K562 (cell line): ENCODE results near the gene GRIK1. TPM values are rescaled to one million over a fixed set of nuclear protein-coding genes. Genes with fewer than 3 reads are reported as not detected.

Experiments used
- ATAC-seq: fragments of 200-7000 bp; cut with Tn5 transposase; 3 replicates; pipeline ENCODE4 v1.9.1; 2020; ENCODE audit warnings: moderate library complexity
- BruUV-seq: library from RNA; stranded (reverse); fragments of 400-500 nt; replicated peaks from 2 replicates; lab custom pipeline; 2021; lab: Mats Ljungman, UMichigan
- CTCF ChIA-PET: fragments of 300-600 bp; formaldehyde crosslinking; extraction: SDS; loops from one replicate; lab custom pipeline; 2021; ENCODE audit warnings: low intra/inter-chr PET ratio; lab: Yijun Ruan, JAX
- POLR2A ChIA-PET: fragments of 300-600, 350-650 bp; sonication (Branson Sonifier 250); formaldehyde crosslinking; extraction: SDS; loops from one replicate; lab custom pipeline; 2021; ENCODE audit warnings: antibody characterized with exemption, inconsistent platforms; lab: Yijun Ruan, JAX
- DNase-seq, 4 experiments: peaks; one replicate each; pipeline versions ENCODE4 v3.0.0 to v3.0.0-alpha.2; 2011 to 2018; ENCODE audit warnings: low spot score in 3 of 4, mixed read lengths in 3 of 4; ENCODE audit errors: extremely low read depth in 1 of 4
- FAIRE-seq: peaks from 2 replicates; lab custom pipeline; 2011; peaks lifted over from hg19 to GRCh38; lab: Jason Lieb, UNC
- H2AFZ ChIP-seq: 2 replicates; pipeline ENCODE4 v1.6.0; 2011; ENCODE audit warnings: low read depth, low read length, control low read depth, inconsistent platforms
- H3K27ac ChIP-seq: fragments of 200-600 bp; 3 replicates; pipeline ENCODE4 v1.8.0; 2011; ENCODE audit warnings: low read depth, mild to moderate bottlenecking, control low read depth, inconsistent platforms, low read length, moderate library complexity, mixed read lengths; ENCODE audit errors: extremely low read depth
- H3K27me3 ChIP-seq, 2 experiments: fragments of 300-600 bp in 1 of 2; 2 replicates in 1 of 2; 3 replicates in 1 of 2; pipeline versions ENCODE4 v1.6.0 to v1.8.0; 2011; ENCODE audit warnings: inconsistent platforms in 2 of 2, low read length in 2 of 2, mild to moderate bottlenecking in 1 of 2, mixed read lengths in 1 of 2, moderate library complexity in 1 of 2; ENCODE audit not compliant: control insufficient read depth in 2 of 2, insufficient read depth in 2 of 2
- H3K36me3 ChIP-seq: fragments of 300-600 bp; 3 replicates; pipeline ENCODE4 v1.8.0; 2011; ENCODE audit warnings: mild to moderate bottlenecking, low read length, inconsistent platforms; ENCODE audit not compliant: control insufficient read depth, insufficient read depth
- H3K4me1 ChIP-seq, 2 experiments: fragments of 200-600 bp in 1 of 2; replicated peaks in 1 of 2; 2 replicates in 1 of 2; 3 replicates in 1 of 2; pipeline versions ENCODE4 v1.5.1 to v1.8.0; 2011; ENCODE audit warnings: inconsistent platforms in 2 of 2, low read length in 2 of 2, mild to moderate bottlenecking in 1 of 2, mixed read lengths in 1 of 2, moderate library complexity in 1 of 2; ENCODE audit not compliant: control insufficient read depth in 2 of 2, insufficient read depth in 2 of 2
- H3K4me2 ChIP-seq: 2 replicates; pipeline ENCODE4 v1.6.1; 2011; ENCODE audit warnings: low read length, control low read depth, inconsistent platforms, mixed read lengths; ENCODE audit not compliant: insufficient read depth
- H3K4me3 ChIP-seq: fragments of 200-600 bp; sonication (generic), shearing (Covaris generic); 2 replicates; pipeline ENCODE4 v1.5.1; 2016; ENCODE audit warnings: control low read depth, inconsistent platforms
- H3K79me2 ChIP-seq: fragments of 200-600 bp; 3 replicates; pipeline ENCODE4 v1.8.0; 2011; ENCODE audit warnings: low read length, inconsistent platforms; ENCODE audit not compliant: control insufficient read depth, insufficient read depth
- H3K9ac ChIP-seq, 2 experiments: 2 replicates each; pipeline versions ENCODE4 v1.6.0 to v1.6.1; 2011; ENCODE audit warnings: low read depth in 2 of 2, low read length in 2 of 2, control low read depth in 1 of 2, inconsistent platforms in 1 of 2, mild to moderate bottlenecking in 1 of 2, mixed read lengths in 1 of 2; ENCODE audit not compliant: insufficient read depth in 1 of 2
- H3K9me1 ChIP-seq: one replicate; pipeline ENCODE4 v1.6.0; 2011; ENCODE audit warnings: inconsistent platforms, mild to moderate bottlenecking, low read length, moderate library complexity; ENCODE audit not compliant: control insufficient read depth, insufficient read depth
- H3K9me3 ChIP-seq: replicated peaks from 2 replicates; pipeline ENCODE4 v1.5.1; 2011; ENCODE audit warnings: low read depth, low read length, inconsistent platforms; ENCODE audit not compliant: control insufficient read depth, insufficient read depth
- H4K20me1 ChIP-seq: replicated peaks from 2 replicates; pipeline ENCODE4 v1.6.1; 2011; ENCODE audit warnings: low read length, inconsistent platforms, mixed read lengths; ENCODE audit not compliant: control insufficient read depth, insufficient read depth
- BRF2 ChIP-seq: IDR thresholded peaks from 3 replicates; pipeline ENCODE4 v1.6.1; 2011; ENCODE audit warnings: borderline replicate concordance, mild to moderate bottlenecking; ENCODE audit not compliant: insufficient read length, insufficient read depth
- GABPB2 ChIP-seq: fragments of 250-450 bp; sonication (Bioruptor Pico); conservative IDR thresholded peaks from 2 replicates; pipeline ENCODE4 v1.5.1; 2021; ENCODE audit warnings: mild to moderate bottlenecking
- ILF3 ChIP-seq: fragments of 450-650 bp; IDR thresholded peaks from 2 replicates; pipeline ENCODE4 v1.6.1; 2018; ENCODE audit warnings: antibody characterized with exemption, mild to moderate bottlenecking, moderate library complexity, borderline replicate concordance
- IRF1 ChIP-seq: sonication (generic); formaldehyde crosslinking; IDR thresholded peaks from 2 replicates; pipeline ENCODE4 v1.8.0; 2022; ENCODE audit warnings: missing genetic modification reagents, mild to moderate bottlenecking, borderline replicate concordance
- MEIS2 ChIP-seq: fragments of 450-650 bp; IDR thresholded peaks from 2 replicates; pipeline ENCODE4 v1.6.1; 2014; ENCODE audit warnings: mild to moderate bottlenecking; ENCODE audit not compliant: partially characterized antibody
- PHF20 ChIP-seq: fragments of 450-650 bp; IDR thresholded peaks from 2 replicates; pipeline ENCODE4 v1.6.1; 2018; ENCODE audit not compliant: partially characterized antibody
- SFPQ ChIP-seq: fragments of 200-400 bp; formaldehyde crosslinking; IDR thresholded peaks from 2 replicates; pipeline ENCODE4 v1.6.1; 2017; ENCODE audit warnings: mild to moderate bottlenecking, low read depth, low read length, moderate library complexity
- SIX5 ChIP-seq, 2 experiments: IDR thresholded peaks; 2 replicates each; pipeline ENCODE4 v1.6.1; 2011; ENCODE audit warnings: low read length in 2 of 2, borderline replicate concordance in 1 of 2, low read depth in 1 of 2, mild to moderate bottlenecking in 1 of 2, moderate library complexity in 1 of 2; ENCODE audit not compliant: insufficient read depth in 1 of 2
- SLC30A9 ChIP-seq: fragments of 250-450 bp; sonication (Bioruptor Pico); IDR thresholded peaks from 2 replicates; pipeline ENCODE4 v1.8.0; 2022; ENCODE audit warnings: mild to moderate bottlenecking, moderate library complexity
- TAF15 ChIP-seq: fragments of 200-400 bp; formaldehyde crosslinking; IDR thresholded peaks from 2 replicates; pipeline ENCODE4 v1.6.1; 2017; ENCODE audit warnings: mild to moderate bottlenecking, low read depth, low read length, moderate library complexity
- TCF7 ChIP-seq: sonication (generic); IDR thresholded peaks from 2 replicates; pipeline ENCODE4 v1.6.1; 2016; ENCODE audit warnings: antibody characterized with exemption, borderline replicate concordance
- TFAM ChIP-seq: fragments of 250-450 bp; sonication (Bioruptor Pico); conservative IDR thresholded peaks from 2 replicates; pipeline ENCODE4 v1.5.0; 2021; ENCODE audit warnings: mild to moderate bottlenecking, moderate library complexity
- ZBTB26 ChIP-seq: fragments of 450-650 bp; formaldehyde crosslinking; IDR thresholded peaks from 2 replicates; pipeline ENCODE4 v1.4.0; 2022; ENCODE audit warnings: missing genetic modification characterization
- ZNF583 ChIP-seq: fragments of 250-450 bp; sonication (Bioruptor Pico); IDR thresholded peaks from 2 replicates; pipeline ENCODE4 v1.4.0; 2020
- WGBS: fragments of 100-300 bp; shearing (Covaris generic); methylation state at CpG from one replicate; pipeline ENCODE4 v1.1.6; 2016; ENCODE audit warnings: low coverage, mixed read lengths; ENCODE audit not compliant: insufficient coverage; ENCODE audit errors: missing lambda C conversion rate; 5-methylcytosine and 5-hydroxymethylcytosine counted together
- in situ Hi-C: fragments of 300-500 bp; cut with MboI; formaldehyde crosslinking; loops from 4 replicates; pipeline ENCODE4 v1.15.0; 2018; ENCODE audit warnings: inconsistent platforms, mixed read lengths
- intact Hi-C: fragments of 100-400 bp; cut with micrococcal nuclease; formaldehyde crosslinking; loops from 2 replicates; pipeline ENCODE4 v1.14.2; 2022
- polyA plus RNA-seq, 8 experiments: library from polyadenylated mRNA; depleted of rRNA in 4 of 8; stranded (reverse) in 5 of 8; unstranded in 3 of 8; fragments of >200 nt; fragmentation: Nextera tagmentation in 2 of 8; fragmentation: Illumina TruSeq in 1 of 8; extraction: Ambion mirVana in 2 of 8; extraction: Trizol in 1 of 8; gene quantifications; 2 replicates each; pipeline versions ENCODE4 v1.2.1 to v1.2.3, GENCODE V29; 2011 to 2014; ENCODE audit warnings: inconsistent platforms in 1 of 8, missing spikeins in 1 of 8
- total RNA-seq, 7 experiments: library from RNA; depleted of rRNA in 6 of 7; stranded (reverse); fragments of >200 nt in 6 of 7; fragmentation: Illumina TruSeq in 2 of 7; extraction: Trizol in 2 of 7; gene quantifications; 2 replicates each; pipeline versions ENCODE4 v1.2.1 to v1.2.3, GENCODE V29; 2011 to 2021; ENCODE audit warnings: low replicate concordance in 1 of 7
- TF ChIP-seq, protein P1 (sequence below): fragments of 250-450 bp; sonication (Bioruptor Pico); IDR thresholded peaks from 2 replicates; pipeline ENCODE4 v1.5.0; 2020; ENCODE audit warnings: mild to moderate bottlenecking

Gene GRIK1
- total and polyA plus RNA-seq, 9 of the 15 experiments (the other 6 are each of a cell fraction or from before 2014, with no cell fraction given), result 0.17 to 2.8 (median 0.53) TPM

GRCh38 chr21:29803191-29803590 is 136.6 kb downstream of the GRIK1 start:
- no peaks in the 10 kb centered on the region for H4K20me1 ChIP-seq
- no peak overlapping the region for H3K4me3 ChIP-seq
- ATAC-seq (no peak), FAIRE-seq (no peak), DNase-seq (no peak)
- in situ Hi-C loops, result no loop called here
- intact Hi-C loops, result no loop called here
- H3K9me3 ChIP-seq, result no peaks in the 10 kb centered on the region
- no peaks in the 10 kb centered on the region for H3K4me1 ChIP-seq
- no TSS peak for BruUV-seq
- no peak overlapping the region for H3K4me2 ChIP-seq
- no peak overlapping the region for H3K27ac ChIP-seq
- 95% methylated on average over 1 of the region's 1 CpG for WGBS
- no peak overlapping the region for H3K9ac ChIP-seq
- no peaks in the 10 kb centered on the region for H3K36me3 ChIP-seq
- CTCF ChIA-PET, result no interaction called here
- no peaks in the 10 kb centered on the region for H3K9me1 ChIP-seq
- H3K27me3 ChIP-seq, result no peaks in the 10 kb centered on the region
- POLR2A ChIA-PET, result no interaction called here
- H2AFZ ChIP-seq, result no peak overlapping the region
- H3K79me2 ChIP-seq, result no peaks in the 10 kb centered on the region
- TF ChIP-seq ZNF583 (CRISPR knock-in tag) (no peak), TFAM (CRISPR knock-in tag) (no peak), ILF3 (no peak), SLC30A9 (CRISPR knock-in tag) (no peak), ZBTB26 (CRISPR knock-in tag) (no peak), IRF1 (no peak), SIX5 (IDR thresholded peaks at IDR 0.05; ENCODE audit: borderline replicate concordance in 1 of 2, insufficient read depth in 1 of 2, low read depth in 1 of 2, low read length in 2 of 2) (no peak), PHF20 (no peak), TAF15 (no peak), GABPB2 (no peak), TCF7 (no peak), SFPQ (no peak), MEIS2 (no peak), BRF2 (no peak)
- TF ChIP-seq, protein P1, sequence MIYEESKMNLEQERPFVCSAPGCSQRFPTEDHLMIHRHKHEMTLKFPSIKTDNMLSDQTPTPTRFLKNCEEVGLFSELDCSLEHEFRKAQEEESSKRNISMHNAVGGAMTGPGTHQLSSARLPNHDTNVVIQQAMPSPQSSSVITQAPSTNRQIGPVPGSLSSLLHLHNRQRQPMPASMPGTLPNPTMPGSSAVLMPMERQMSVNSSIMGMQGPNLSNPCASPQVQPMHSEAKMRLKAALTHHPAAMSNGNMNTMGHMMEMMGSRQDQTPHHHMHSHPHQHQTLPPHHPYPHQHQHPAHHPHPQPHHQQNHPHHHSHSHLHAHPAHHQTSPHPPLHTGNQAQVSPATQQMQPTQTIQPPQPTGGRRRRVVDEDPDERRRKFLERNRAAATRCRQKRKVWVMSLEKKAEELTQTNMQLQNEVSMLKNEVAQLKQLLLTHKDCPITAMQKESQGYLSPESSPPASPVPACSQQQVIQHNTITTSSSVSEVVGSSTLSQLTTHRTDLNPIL (CRISPR knock-in tag), result no peak
